ENCODE data around the gene EFCAB8. TPM values are rescaled to one million over a fixed set of nuclear protein-coding genes. Genes with fewer than 3 reads are reported as not detected.

The EFCAB8 gene
- total RNA-seq, 1 experiment from 2014 or later: not detected

DNA sequence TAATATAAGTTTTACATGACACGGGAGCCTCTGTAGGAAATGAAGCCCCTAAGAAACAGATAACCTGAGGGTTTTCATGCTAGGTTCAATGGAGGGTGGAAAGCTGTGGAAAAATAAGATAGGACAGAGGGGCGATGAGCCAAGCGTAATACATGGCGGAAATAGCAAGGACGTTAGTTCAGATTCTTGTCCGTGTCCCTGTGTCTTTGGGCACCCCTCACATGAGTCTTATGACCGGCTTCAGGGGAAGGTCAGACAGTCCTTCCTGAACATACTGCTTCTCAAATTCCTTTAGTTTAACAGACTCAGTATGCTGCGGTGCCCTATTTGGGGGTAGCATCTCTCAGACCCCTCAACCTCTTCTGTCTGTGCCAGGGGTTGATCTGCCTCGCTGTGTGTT lies 20.8 kb downstream of the EFCAB8 start:
- Histone ChIP-seq H3K27me3 (ENCODE audit: low read length) (no peaks in the 10 kb centered on the region), H4K20me1 (ENCODE audit: low read length) (no peaks in the 10 kb centered on the region), H3F3A (ENCODE audit: low read length, unreplicated experiment) (no peaks in the 10 kb centered on the region), H3K4me2 (ENCODE audit: low read length) (no peak overlapping the region), H3K27ac (ENCODE audit: low read length) (no peak overlapping the region), H3K4me3 (ENCODE audit: low read length) (no peak overlapping the region), H3K36me3 (ENCODE audit: low read depth, low read length) (no peaks in the 10 kb centered on the region), H3K9me3 (ENCODE audit: low read length) (no peaks in the 10 kb centered on the region), H3K4me1 (ENCODE audit: insufficient read depth, low read length) (no peaks in the 10 kb centered on the region), H2AFZ (ENCODE audit: low read length) (no peak overlapping the region), H3K79me2 (ENCODE audit: low read length) (no peaks in the 10 kb centered on the region), H3K9me2 (replicated peaks; ENCODE audit: low read length) (no peaks in the 10 kb centered on the region), H3K9ac (ENCODE audit: low read length) (no peak overlapping the region)
- CTCF ChIA-PET: no interaction called here
- TF ChIP-seq EZH2phosphoT487 (IDR thresholded peaks at IDR 0.05; ENCODE audit: borderline replicate concordance, low read length) (no peak), CTCF (conservative IDR thresholded peaks at IDR 0.05; ENCODE audit: low read depth, low read length) (no peak), EZH2 (IDR thresholded peaks at IDR 0.05; ENCODE audit: low read length, unreplicated experiment) (no peak)
- no TSS peak for BruUV-seq (replicated peaks)
- intact Hi-C loops (cut with micrococcal nuclease): no loop called here
- POLR2A ChIA-PET (ENCODE audit: unreplicated experiment): no interaction called here
- DNase-seq: no peak
- ATAC-seq: no peak

DNA sequence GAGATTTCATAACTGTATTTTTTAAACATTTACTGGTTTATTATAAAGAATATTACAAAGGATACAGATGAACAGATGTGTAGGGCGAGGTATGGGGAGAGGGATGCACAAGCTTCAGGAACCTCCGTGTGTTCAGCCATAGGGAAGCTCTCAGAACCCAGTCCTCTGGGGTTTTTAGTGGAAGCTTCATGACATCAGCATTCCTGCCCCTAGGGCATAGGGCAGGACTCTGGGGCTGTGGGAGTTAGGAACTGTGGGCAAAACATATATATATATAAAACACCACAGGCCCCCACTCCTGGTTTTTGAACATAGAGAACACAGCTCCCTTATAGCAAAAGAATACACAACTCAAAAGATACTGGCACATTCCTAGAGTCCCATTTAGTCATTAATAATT lies 21.9 kb downstream of the EFCAB8 start:
- TF ChIP-seq CTCF (conservative IDR thresholded peaks at IDR 0.05; ENCODE audit: low read depth, low read length): no peak
- TF ChIP-seq EZH2phosphoT487 (IDR thresholded peaks at IDR 0.05; ENCODE audit: borderline replicate concordance, low read length): no peak
- no peak for TF ChIP-seq EZH2 (IDR thresholded peaks at IDR 0.05; ENCODE audit: low read length, unreplicated experiment)
- BruUV-seq (replicated peaks): no TSS peak
- no peak for DNase-seq
- Histone ChIP-seq H3K36me3 (ENCODE audit: low read depth, low read length) (no peaks in the 10 kb centered on the region), H2AFZ (ENCODE audit: low read length) (no peak overlapping the region), H3K4me1 (ENCODE audit: insufficient read depth, low read length) (no peaks in the 10 kb centered on the region), H3K79me2 (ENCODE audit: low read length) (no peaks in the 10 kb centered on the region), H3K9me2 (replicated peaks; ENCODE audit: low read length) (no peaks in the 10 kb centered on the region), H3K27ac (ENCODE audit: low read length) (no peak overlapping the region), H3K9ac (ENCODE audit: low read length) (no peak overlapping the region), H3K9me3 (ENCODE audit: low read length) (no peaks in the 10 kb centered on the region), H3K4me3 (ENCODE audit: low read length) (no peak overlapping the region), H3K4me2 (ENCODE audit: low read length) (no peak overlapping the region), H3F3A (ENCODE audit: low read length, unreplicated experiment) (no peaks in the 10 kb centered on the region), H4K20me1 (ENCODE audit: low read length) (no peaks in the 10 kb centered on the region), H3K27me3 (ENCODE audit: low read length) (no peaks in the 10 kb centered on the region)
- ATAC-seq: no peak
- intact Hi-C loops (cut with micrococcal nuclease): no loop called here
- POLR2A ChIA-PET (ENCODE audit: unreplicated experiment): no interaction called here
- CTCF ChIA-PET: interaction anchor here (0.6 kb wide), 1 partner anchor 21 kb away, joined by 3 read pairs; no protein-coding TSS in a partner anchor

GRCh38 chr20:32883081-32883480 lies 24.4 kb downstream of the EFCAB8 start:
- Histone ChIP-seq H4K20me1 (ENCODE audit: low read length) (no peaks in the 10 kb centered on the region), H3K79me2 (ENCODE audit: low read length) (no peaks in the 10 kb centered on the region), H2AFZ (ENCODE audit: low read length) (no peak overlapping the region), H3K9ac (ENCODE audit: low read length) (no peak overlapping the region), H3K4me1 (ENCODE audit: insufficient read depth, low read length) (no peaks in the 10 kb centered on the region), H3K4me2 (ENCODE audit: low read length) (no peak overlapping the region), H3K27ac (ENCODE audit: low read length) (no peak overlapping the region), H3K27me3 (ENCODE audit: low read length) (no peaks in the 10 kb centered on the region), H3K4me3 (ENCODE audit: low read length) (no peak overlapping the region), H3F3A (ENCODE audit: low read length, unreplicated experiment) (no peaks in the 10 kb centered on the region), H3K36me3 (ENCODE audit: low read depth, low read length) (no peaks in the 10 kb centered on the region), H3K9me3 (ENCODE audit: low read length) (no peaks in the 10 kb centered on the region), H3K9me2 (replicated peaks; ENCODE audit: low read length) (no peaks in the 10 kb centered on the region)
- ATAC-seq: no peak
- no peak for TF ChIP-seq CTCF (conservative IDR thresholded peaks at IDR 0.05; ENCODE audit: low read depth, low read length)
- TF ChIP-seq EZH2phosphoT487 (IDR thresholded peaks at IDR 0.05; ENCODE audit: borderline replicate concordance, low read length): no peak
- no peak for TF ChIP-seq EZH2 (IDR thresholded peaks at IDR 0.05; ENCODE audit: low read length, unreplicated experiment)
- BruUV-seq (replicated peaks): no TSS peak
- intact Hi-C loops (cut with micrococcal nuclease): no loop called here
- no peak for DNase-seq
- POLR2A ChIA-PET (ENCODE audit: unreplicated experiment): no interaction called here
- CTCF ChIA-PET: no interaction called here
